Right lobe of liver (tissue), 4 donors: Measurements from ENCODE around the gene INSM2.

Experiments used
- CTCF ChIP-seq, 4 donors: fragments of 200-600 bp in 3 of 4; fragments of 450-650 bp in 1 of 4; IDR thresholded peaks; one replicate each; pipeline versions ENCODE4 v1.5.1 to v1.8.0; 2016 to 2022; ENCODE audit warnings: antibody characterized with exemption in 4 of 4, mild to moderate bottlenecking in 2 of 4
- POLR2A ChIP-seq: fragments of 450-650 bp; IDR thresholded peaks from one replicate; pipeline ENCODE4 v1.6.1; 2017; ENCODE audit warnings: antibody characterized with exemption, mild to moderate bottlenecking
- donor health status: DM: no; HTN: no; CAD: no.
- donor health status: DM: no; HTN: no; CAD: no.
- donor health status: DM: no; HTN: yes; CAD: no.

- no peak for TF ChIP-seq POLR2A
- no peak for TF ChIP-seq CTCF (IDR thresholded peaks at IDR 0.05)
Measured at GRCh38 chr14:35551081-35551480, 17.1 kb downstream of the INSM2 start.
